CD4-positive, alpha-beta memory T cell (primary cell): ENCODE measurements around the gene AGXT2. TPM values are rescaled to one million over a fixed set of nuclear protein-coding genes. Genes with fewer than 3 reads are reported as not detected.

Source experiments
- CTCF ChIA-PET: fragments of 350-600 bp; sonication (Branson Sonifier 250); formaldehyde crosslinking; loops from one replicate; lab custom pipeline; 2021; ENCODE audit warnings: inconsistent platforms; ENCODE audit not compliant: partially characterized antibody; lab: Charles Lee
- POLR2A ChIA-PET: fragments of 350-600 bp; sonication (Branson Sonifier 250); formaldehyde crosslinking; loops from one replicate; lab custom pipeline; 2021; ENCODE audit not compliant: partially characterized antibody; lab: Charles Lee
- DNase-seq, 5 donors: peaks; one replicate each; pipeline versions ENCODE4 v3.0.0 to v3.0.0-alpha.2; 2020 to 2022; ENCODE audit warnings: mixed read lengths in 1 of 5
- H3K27ac ChIP-seq: one replicate; pipeline ENCODE4 v1.7.0; 2013; ENCODE audit warnings: low read depth, low read length
- H3K27me3 ChIP-seq: 2 replicates; pipeline ENCODE4 v1.7.0; 2013; ENCODE audit warnings: mild to moderate bottlenecking, low read length, moderate library complexity; ENCODE audit not compliant: insufficient read depth
- H3K36me3 ChIP-seq: 2 replicates; pipeline ENCODE4 v1.7.0; 2013; ENCODE audit warnings: mild to moderate bottlenecking, low read length, moderate library complexity; ENCODE audit not compliant: insufficient read depth
- H3K4me1 ChIP-seq: 2 replicates; pipeline ENCODE4 v1.7.0; 2013; ENCODE audit warnings: mild to moderate bottlenecking, low read length, moderate library complexity; ENCODE audit not compliant: insufficient read depth
- H3K4me3 ChIP-seq, 2 donors: one replicate each; pipeline ENCODE4 v1.7.0; 2013; ENCODE audit warnings: low read length in 2 of 2, mild to moderate bottlenecking in 1 of 2
- H3K9me3 ChIP-seq, 2 donors: one replicate each; pipeline ENCODE4 v1.7.0; 2013; ENCODE audit warnings: low read length in 2 of 2, control low read depth in 1 of 2; ENCODE audit not compliant: control insufficient read depth in 1 of 2
- H3K27ac Mint-ChIP-seq, 7 donors: one replicate each; pipeline ENCODE4 v1.8.0; 2020 to 2021; ENCODE audit warnings: mixed read lengths in 7 of 7, mild to moderate bottlenecking in 6 of 7, inconsistent platforms in 3 of 7, moderate library complexity in 3 of 7
- H3K27me3 Mint-ChIP-seq, 2 donors: one replicate each; pipeline ENCODE4 v1.8.0; 2020 to 2021; ENCODE audit warnings: mixed read lengths in 2 of 2
- H3K36me3 Mint-ChIP-seq, 2 donors: one replicate each; pipeline ENCODE4 v1.8.0; 2020 to 2021; ENCODE audit warnings: mixed read lengths in 2 of 2, inconsistent platforms in 1 of 2, mild to moderate bottlenecking in 1 of 2
- H3K4me1 Mint-ChIP-seq, 4 donors: one replicate each; pipeline ENCODE4 v1.8.0; 2020 to 2021; ENCODE audit warnings: mixed read lengths in 4 of 4, mild to moderate bottlenecking in 1 of 4
- H3K4me3 Mint-ChIP-seq, 8 donors: one replicate each; pipeline ENCODE4 v1.8.0; 2020 to 2021; ENCODE audit warnings: mixed read lengths in 8 of 8, mild to moderate bottlenecking in 7 of 8, moderate library complexity in 6 of 8, inconsistent platforms in 3 of 8
- H3K9me3 Mint-ChIP-seq, 8 donors: one replicate each; pipeline ENCODE4 v1.8.0; 2020 to 2021; ENCODE audit warnings: mixed read lengths in 8 of 8, mild to moderate bottlenecking in 5 of 8, inconsistent platforms in 3 of 8, moderate library complexity in 1 of 8
- intact Hi-C: fragments of 100-400 bp; cut with micrococcal nuclease; formaldehyde crosslinking; loops from one replicate; pipeline ENCODE4 v1.15.1; 2023
- polyA plus RNA-seq, 2 donors: library from polyadenylated mRNA; unstranded; fragments of 300-500 nt; fragmentation: Illumina TruSeq; gene quantifications; one replicate each; pipeline ENCODE4 v1.2.3, GENCODE V29; 2021
- total RNA-seq, 2 experiments: library from RNA; stranded (reverse); gene quantifications; one replicate each; pipeline ENCODE4 v1.2.3, GENCODE V29; 2021

The AGXT2 gene
- total and polyA plus RNA-seq, 4 experiments from 2014 or later = not detected

- no peak for DNase-seq
These were observed 8.9 kb upstream of the AGXT2 start for GRCh38 chr5:35056686-35057085.

GRCh38 chr5:35052838-35053237, 5.1 kb upstream of the AGXT2 start:
- no peaks in the 10 kb centered on the region for H3K27me3 ChIP-seq
- no peak overlapping the region for H3K27ac ChIP-seq
- no peak overlapping the region for H3K27ac Mint-ChIP-seq
- CTCF ChIA-PET = no interaction called here
- peaks cover 14 to 17% of the 10 kb centered on the region in 2 donors for H3K27me3 Mint-ChIP-seq
- DNase-seq = no peak
- POLR2A ChIA-PET = no interaction called here
- H3K9me3 Mint-ChIP-seq = no peaks in the 10 kb centered on the region
- H3K4me3 Mint-ChIP-seq = no peak overlapping the region
- no peaks in the 10 kb centered on the region for H3K4me1 ChIP-seq
- H3K36me3 ChIP-seq = no peaks in the 10 kb centered on the region
- H3K9me3 ChIP-seq = no peaks in the 10 kb centered on the region
- H3K4me1 Mint-ChIP-seq = no peaks in the 10 kb centered on the region
- no peaks in the 10 kb centered on the region for H3K36me3 Mint-ChIP-seq
- intact Hi-C loops = no loop called here
- no peak overlapping the region for H3K4me3 ChIP-seq

More at GRCh38 chr5:35056686-35057085, 8.9 kb upstream of the AGXT2 start:
- Mint-ChIP-seq H3K27me3 (peaks cover 9 to 14% of the 10 kb centered on the region in 2 donors), H3K9me3 (no peaks in the 10 kb centered on the region), H3K36me3 (no peaks in the 10 kb centered on the region), H3K27ac (no peak overlapping the region), H3K4me1 (no peaks in the 10 kb centered on the region), H3K4me3 (no peak overlapping the region)
- H3K4me3 ChIP-seq = no peak overlapping the region
- H3K27ac ChIP-seq = no peak overlapping the region
- H3K9me3 ChIP-seq = no peaks in the 10 kb centered on the region
- intact Hi-C loops = no loop called here
- ChIA-PET CTCF (no interaction called here), POLR2A (no interaction called here)
- H3K4me1 ChIP-seq = no peaks in the 10 kb centered on the region
- no peaks in the 10 kb centered on the region for H3K27me3 ChIP-seq
- no peaks in the 10 kb centered on the region for H3K36me3 ChIP-seq

GRCh38 chr5:35050541-35051126, 2.9 kb upstream of the AGXT2 start:
- Histone ChIP-seq H3K4me1 (no peaks in the 10 kb centered on the region), H3K36me3 (no peaks in the 10 kb centered on the region), H3K4me3 (no peak overlapping the region), H3K9me3 (no peaks in the 10 kb centered on the region), H3K27ac (no peak overlapping the region), H3K27me3 (no peaks in the 10 kb centered on the region)
- Mint-ChIP-seq H3K27ac (no peak overlapping the region), H3K27me3 (peaks cover 11 to 22% of the 10 kb centered on the region in 2 donors), H3K4me1 (no peaks in the 10 kb centered on the region), H3K4me3 (no peak overlapping the region), H3K9me3 (no peaks in the 10 kb centered on the region), H3K36me3 (no peaks in the 10 kb centered on the region)
- ChIA-PET POLR2A (no interaction called here), CTCF (no interaction called here)
- DNase-seq = no peak
- intact Hi-C loops = no loop called here

GRCh38 chr5:35048910-35049309, 1.2 kb upstream of the AGXT2 start:
- Histone ChIP-seq H3K27ac (no peak overlapping the region), H3K36me3 (no peaks in the 10 kb centered on the region), H3K4me1 (no peaks in the 10 kb centered on the region), H3K9me3 (no peaks in the 10 kb centered on the region), H3K27me3 (no peaks in the 10 kb centered on the region), H3K4me3 (no peak overlapping the region)
- Mint-ChIP-seq H3K36me3 (no peaks in the 10 kb centered on the region), H3K9me3 (no peaks in the 10 kb centered on the region), H3K27ac (no peak overlapping the region), H3K4me3 (no peak overlapping the region), H3K27me3 (peaks cover 13 to 23% of the 10 kb centered on the region in 2 donors), H3K4me1 (no peaks in the 10 kb centered on the region)
- intact Hi-C loops = no loop called here
- ChIA-PET POLR2A (no interaction called here), CTCF (no interaction called here)
- DNase-seq = no peak

- no peak for DNase-seq
- Histone ChIP-seq H3K9me3 (no peaks in the 10 kb centered on the region), H3K27me3 (no peaks in the 10 kb centered on the region), H3K4me3 (no peak overlapping the region), H3K4me1 (no peaks in the 10 kb centered on the region), H3K27ac (no peak overlapping the region), H3K36me3 (no peaks in the 10 kb centered on the region)
- Mint-ChIP-seq H3K27me3 (peaks cover 11 to 20% of the 10 kb centered on the region in 2 donors), H3K4me1 (peaks cover 0 to 4% (median 0%) of the 10 kb centered on the region in 4 donors), H3K4me3 (no peak overlapping the region), H3K36me3 (no peaks in the 10 kb centered on the region), H3K27ac (no peak overlapping the region), H3K9me3 (peaks cover 0 to 1% (median 0%) of the 10 kb centered on the region in 8 donors)
- intact Hi-C loops = no loop called here
- ChIA-PET CTCF (no interaction called here), POLR2A (no interaction called here)
These were observed 975 bp downstream of the AGXT2 start for GRCh38 chr5:35046774-35047173.

GRCh38 chr5:35045280-35045679, 2.5 kb downstream of the AGXT2 start:
- no peaks in the 10 kb centered on the region for H3K36me3 ChIP-seq
- no peak for DNase-seq
- Mint-ChIP-seq H3K4me3 (no peak overlapping the region), H3K4me1 (peaks cover 0 to 4% (median 0%) of the 10 kb centered on the region in 4 donors), H3K9me3 (peaks cover 0 to 1% (median 0%) of the 10 kb centered on the region in 8 donors), H3K27me3 (peaks cover 13 to 16% of the 10 kb centered on the region in 2 donors), H3K36me3 (no peaks in the 10 kb centered on the region), H3K27ac (no peak overlapping the region)
- intact Hi-C loops = no loop called here
- ChIA-PET POLR2A (no interaction called here), CTCF (no interaction called here)
- no peak overlapping the region for H3K27ac ChIP-seq
- H3K4me1 ChIP-seq = no peaks in the 10 kb centered on the region
- no peaks in the 10 kb centered on the region for H3K27me3 ChIP-seq
- H3K4me3 ChIP-seq = no peak overlapping the region
- no peaks in the 10 kb centered on the region for H3K9me3 ChIP-seq

GRCh38 chr5:35044649-35045048, 3.1 kb downstream of the AGXT2 start:
- no peaks in the 10 kb centered on the region for H3K9me3 ChIP-seq
- no peak overlapping the region for H3K27ac ChIP-seq
- Mint-ChIP-seq H3K4me1 (peaks cover 0 to 4% (median 0%) of the 10 kb centered on the region in 4 donors), H3K36me3 (no peaks in the 10 kb centered on the region), H3K27me3 (peaks cover 15 to 19% of the 10 kb centered on the region in 2 donors), H3K4me3 (no peak overlapping the region), H3K27ac (no peak overlapping the region), H3K9me3 (peaks cover 0 to 1% (median 0%) of the 10 kb centered on the region in 8 donors)
- H3K27me3 ChIP-seq = no peaks in the 10 kb centered on the region
- no peak overlapping the region for H3K4me3 ChIP-seq
- intact Hi-C loops = no loop called here
- no peaks in the 10 kb centered on the region for H3K36me3 ChIP-seq
- CTCF ChIA-PET = no interaction called here
- H3K4me1 ChIP-seq = no peaks in the 10 kb centered on the region
- POLR2A ChIA-PET = no interaction called here
- DNase-seq = no peak
